SK-N-SH (cell line): Measurements from ENCODE around the gene ADCY5. TPM values are rescaled to one million over a fixed set of nuclear protein-coding genes. Genes with fewer than 3 reads are reported as not detected.
A peak's percentile ranks its signal among the peaks of the same experiment; 100 is the strongest.

Experiments
- CTCF ChIA-PET: fragments of 300-600, 350-600 bp; formaldehyde crosslinking; extraction: SDS; loops from one replicate; lab custom pipeline; 2021; lab: Yijun Ruan, JAX
- POLR2A ChIA-PET: fragments of 350-600 bp; sonication (Branson Sonifier 250); formaldehyde crosslinking; extraction: SDS; loops from one replicate; lab custom pipeline; 2020; ENCODE audit warnings: antibody characterized with exemption, inconsistent platforms; lab: Yijun Ruan, JAX
- DNase-seq: peaks from one replicate; pipeline ENCODE4 v3.0.0; 2012
- H2AFZ ChIP-seq: fragments of 200-600 bp; sonication (generic); 2 replicates; pipeline ENCODE4 v1.8.1; 2016; ENCODE audit warnings: antibody characterized with exemption, mild to moderate bottlenecking, low read depth
- H3F3A ChIP-seq: fragments of 200-600 bp; sonication (generic); replicated peaks from 2 replicates; pipeline ENCODE3; 2016; ENCODE audit warnings: antibody characterized with exemption, mild to moderate bottlenecking; ENCODE audit not compliant: insufficient read depth
- H3K27ac ChIP-seq, 2 experiments: fragments of 200-500 bp in 1 of 2; fragments of 200-600 bp in 1 of 2; sonication (Bioruptor generic) in 1 of 2; sonication (generic), shearing (Covaris generic) in 1 of 2; 2 replicates each; pipeline versions ENCODE4 v1.5.1 to v1.6.1; 2014 to 2016; ENCODE audit warnings: low read depth in 2 of 2, inconsistent platforms in 1 of 2, low read length in 1 of 2, mild to moderate bottlenecking in 1 of 2, mixed read lengths in 1 of 2
- H3K27me3 ChIP-seq: fragments of 200-600 bp; sonication (generic), shearing (Covaris generic); 2 replicates; pipeline ENCODE4 v1.6.1; 2016; ENCODE audit warnings: mixed run types; ENCODE audit not compliant: insufficient read depth
- H3K36me3 ChIP-seq, 2 experiments: fragments of 200-500 bp in 1 of 2; fragments of 200-600 bp in 1 of 2; sonication (Bioruptor generic) in 1 of 2; sonication (generic) in 1 of 2; replicated peaks in 1 of 2; 2 replicates each; pipeline versions ENCODE3 to v1.5.1; 2014 to 2016; ENCODE audit warnings: low read length in 1 of 2, mild to moderate bottlenecking in 1 of 2; ENCODE audit not compliant: insufficient read depth in 2 of 2, control insufficient read depth in 1 of 2
- H3K4me1 ChIP-seq, 2 experiments: fragments of 200-500 bp in 1 of 2; fragments of 200-600 bp in 1 of 2; sonication (Bioruptor generic) in 1 of 2; sonication (generic), shearing (Covaris generic) in 1 of 2; 2 replicates each; pipeline versions ENCODE4 v1.5.1 to v1.6.1; 2014 to 2016; ENCODE audit warnings: low read depth in 1 of 2, low read length in 1 of 2, mixed run types in 1 of 2; ENCODE audit not compliant: insufficient read depth in 2 of 2, control insufficient read depth in 1 of 2
- H3K4me2 ChIP-seq: fragments of 200-600 bp; sonication (generic), shearing (Covaris generic); 2 replicates; pipeline ENCODE4 v1.6.1; 2017; ENCODE audit warnings: mixed run types
- H3K4me3 ChIP-seq, 2 experiments: fragments of 200-500 bp in 1 of 2; fragments of 200-600 bp in 1 of 2; sonication (Bioruptor generic) in 1 of 2; sonication (generic), shearing (Covaris generic) in 1 of 2; 2 replicates each; pipeline versions ENCODE4 v1.5.1 to v1.8.1; 2014 to 2016; ENCODE audit warnings: low read depth in 2 of 2, inconsistent platforms in 1 of 2, low read length in 1 of 2, mild to moderate bottlenecking in 1 of 2, mixed read lengths in 1 of 2, moderate library complexity in 1 of 2
- H3K79me2 ChIP-seq: fragments of 200-600 bp; sonication (generic); 2 replicates; pipeline ENCODE4 v1.8.1; 2017; ENCODE audit warnings: mild to moderate bottlenecking; ENCODE audit not compliant: insufficient read depth
- H3K9ac ChIP-seq: fragments of 200-600 bp; sonication (generic); 2 replicates; pipeline ENCODE4 v1.6.1; 2017; ENCODE audit warnings: mixed run types
- H3K9me2 ChIP-seq: fragments of 200-600 bp; sonication (generic); 2 replicates; pipeline ENCODE4 v1.6.1; 2017; ENCODE audit warnings: mixed run types
- H3K9me3 ChIP-seq: fragments of 200-600 bp; sonication (generic); 2 replicates; pipeline ENCODE4 v1.6.1; 2017; ENCODE audit warnings: mixed run types, mild to moderate bottlenecking, moderate library complexity
- H4K20me1 ChIP-seq: fragments of 200-600 bp; sonication (generic); 2 replicates; pipeline ENCODE4 v1.6.1; 2017; ENCODE audit warnings: mild to moderate bottlenecking, mixed run types; ENCODE audit not compliant: insufficient read depth
- CHD2 ChIP-seq: fragments of 150-350 bp; IDR thresholded peaks from 2 replicates; pipeline ENCODE4 v1.6.1; 2018; ENCODE audit warnings: low read length; ENCODE audit not compliant: partially characterized antibody
- FOXM1 ChIP-seq: IDR thresholded peaks from 2 replicates; pipeline ENCODE4 v1.4.0; 2012; ENCODE audit warnings: low read depth, mild to moderate bottlenecking
- MAX ChIP-seq: IDR thresholded peaks from 2 replicates; pipeline ENCODE4 v1.4.0; 2012; ENCODE audit warnings: low read depth
- MXI1 ChIP-seq: IDR thresholded peaks from 2 replicates; pipeline ENCODE4 v1.6.1; 2012; ENCODE audit warnings: mild to moderate bottlenecking, low read depth, low read length, improper control_type of control experiment
- RCOR1 ChIP-seq: fragments of 150-350 bp; IDR thresholded peaks from 2 replicates; pipeline ENCODE4 v1.6.1; 2017; ENCODE audit warnings: antibody characterized with exemption, low read length
- REST ChIP-seq: IDR thresholded peaks from 2 replicates; pipeline ENCODE4 v1.6.1; 2012; ENCODE audit warnings: mild to moderate bottlenecking, low read depth, low read length, moderate library complexity
- SIN3A ChIP-seq: IDR thresholded peaks from 2 replicates; pipeline ENCODE4 v1.6.1; 2012; ENCODE audit warnings: low read depth, mild to moderate bottlenecking, low read length, moderate library complexity, borderline replicate concordance
- TCF12 ChIP-seq: IDR thresholded peaks from 2 replicates; pipeline ENCODE4 v1.4.0; 2012
- TEAD4 ChIP-seq: IDR thresholded peaks from 2 replicates; pipeline ENCODE4 v1.4.0; 2012; ENCODE audit warnings: mild to moderate bottlenecking, borderline replicate concordance; ENCODE audit not compliant: insufficient read depth
- WGBS: methylation state at CpG from one replicate; pipeline ENCODE4 v1.1.6; 2017; ENCODE audit warnings: low lambda C conversion rate; 5-methylcytosine and 5-hydroxymethylcytosine counted together
- polyA plus RNA-seq, 3 experiments: library from polyadenylated mRNA; depleted of rRNA; stranded (reverse); fragments of >200 nt; gene quantifications; 2 replicates each; pipeline ENCODE4 v1.2.3, GENCODE V29; 2012

ADCY5 gene
- polyA plus RNA-seq, 1 of the 3 experiments (the other 2 are of a cell fraction) = 0.21 TPM

GRCh38 chr3:123321806-123322205 is 127.1 kb downstream of the ADCY5 start (continued):
- no peak for TF ChIP-seq REST

GRCh38 chr3:123320221-123320620 is 128.7 kb downstream of the ADCY5 start:
- TF ChIP-seq CHD2 (no peak), FOXM1 (no peak), MAX (no peak)
- CTCF ChIA-PET = interaction anchor here (0.7 to 3.7 kb wide), 5 partner anchors 9 to 760 kb away, joined by 3 to 29 read pairs (median 6); no protein-coding TSS in a partner anchor
- DNase-seq = no peak

GRCh38 chr3:123319760-123320159 is 129.1 kb downstream of the ADCY5 start:
- WGBS = 28% methylated on average over 6 of the region's 10 CpGs

More at GRCh38 chr3:123320221-123320620, 128.7 kb downstream of the ADCY5 start:
- POLR2A ChIA-PET = no interaction called here
- no peak overlapping the region for H3K4me2 ChIP-seq
- no peak overlapping the region for H3K9ac ChIP-seq
- H3K4me3 ChIP-seq = no peak overlapping the region
- H4K20me1 ChIP-seq = no peaks in the 10 kb centered on the region
- no peaks in the 10 kb centered on the region for H3K9me3 ChIP-seq
- H3K27me3 ChIP-seq = peaks cover 57% of the 10 kb centered on the region
- H3K79me2 ChIP-seq = no peaks in the 10 kb centered on the region
- H3F3A ChIP-seq = no peaks in the 10 kb centered on the region
- H2AFZ ChIP-seq = no peak overlapping the region
- no peak overlapping the region; a peak in 1 of 4 replicates for H3K27ac ChIP-seq
- no peaks in the 10 kb centered on the region for H3K36me3 ChIP-seq
- no peaks in the 10 kb centered on the region for H3K9me2 ChIP-seq
- peaks cover 0 to 11% of the 10 kb centered on the region in 2 experiments; a peak in 1 of 4 replicates for H3K4me1 ChIP-seq
- WGBS = 50% methylated on average over 1 of the region's 5 CpGs

More at GRCh38 chr3:123319760-123320159, 129.1 kb downstream of the ADCY5 start:
- H3K27ac ChIP-seq = no peak overlapping the region; a peak in 1 of 4 replicates
- no peak overlapping the region for H3K4me2 ChIP-seq
- TF ChIP-seq TEAD4 = no peak
- no peak for TF ChIP-seq TCF12
- TF ChIP-seq SIN3A = no peak
- TF ChIP-seq MXI1 = no peak
- no peak for TF ChIP-seq RCOR1
- DNase-seq = peak; percentile 67
- CTCF ChIA-PET = interaction anchor here (0.7 to 3.7 kb wide), 5 partner anchors 10 to 760 kb away, joined by 3 to 29 read pairs (median 6); no protein-coding TSS in a partner anchor
- peaks cover 0 to 11% of the 10 kb centered on the region in 2 experiments; a peak in 1 of 4 replicates for H3K4me1 ChIP-seq
- no peaks in the 10 kb centered on the region for H3K9me3 ChIP-seq
- H2AFZ ChIP-seq = no peak overlapping the region
- peaks cover 57% of the 10 kb centered on the region for H3K27me3 ChIP-seq
- H3F3A ChIP-seq = no peaks in the 10 kb centered on the region
- H3K4me3 ChIP-seq = no peak overlapping the region
- no peak overlapping the region for H3K9ac ChIP-seq
- POLR2A ChIA-PET = no interaction called here
- no peaks in the 10 kb centered on the region for H3K79me2 ChIP-seq
- no peaks in the 10 kb centered on the region for H4K20me1 ChIP-seq
- H3K36me3 ChIP-seq = no peaks in the 10 kb centered on the region
- H3K9me2 ChIP-seq = no peaks in the 10 kb centered on the region
